Endothelial cell of umbilical vein (primary cell): ENCODE results near the gene HUS1. TPM values are rescaled to one million over a fixed set of nuclear protein-coding genes. Genes with fewer than 3 reads are reported as not detected.

Experiments used
- BruUV-seq: library from RNA; stranded (reverse); fragments of 400-500 nt; replicated peaks from 2 replicates; lab custom pipeline; 2021; lab: Mats Ljungman, UMichigan
- CTCF ChIA-PET: fragments of 300-600, 350-600 bp; sonication (Branson Sonifier 250); formaldehyde crosslinking; loops from one replicate; lab custom pipeline; 2021; ENCODE audit warnings: antibody characterized with exemption, inconsistent platforms; lab: Charles Lee
- POLR2A ChIA-PET: fragments of 300-600, 350-600 bp; sonication (Branson Sonifier 250); formaldehyde crosslinking; loops from one replicate; lab custom pipeline; 2021; ENCODE audit warnings: antibody characterized with exemption, inconsistent platforms; lab: Charles Lee
- DNase-seq: peaks from one replicate; pipeline ENCODE4 v3.0.0-alpha.2; 2011; ENCODE audit warnings: low read depth, low spot score
- FAIRE-seq: peaks from 2 replicates; lab custom pipeline; 2011; peaks lifted over from hg19 to GRCh38; lab: Jason Lieb, UNC
- H2AFZ ChIP-seq: 2 replicates; pipeline ENCODE4 v1.6.0; 2012; ENCODE audit warnings: low read depth, low read length, control low read depth, inconsistent platforms
- H3K27ac ChIP-seq: 2 replicates; pipeline ENCODE4 v1.5.1; 2011; ENCODE audit warnings: low read depth, mild to moderate bottlenecking, control low read depth, low read length, moderate library complexity; ENCODE audit not compliant: insufficient read depth
- H3K27me3 ChIP-seq, 2 experiments: 2 replicates each; pipeline versions ENCODE4 v1.6.0 to v1.6.1; 2011; ENCODE audit warnings: low read length in 2 of 2, mixed read lengths in 1 of 2; ENCODE audit not compliant: control insufficient read depth in 2 of 2, insufficient read depth in 2 of 2
- H3K36me3 ChIP-seq, 2 experiments: 2 replicates in 1 of 2; 3 replicates in 1 of 2; pipeline ENCODE4 v1.5.1; 2011; ENCODE audit warnings: low read length in 2 of 2, mild to moderate bottlenecking in 1 of 2, moderate library complexity in 1 of 2; ENCODE audit not compliant: control insufficient read depth in 2 of 2, insufficient read depth in 2 of 2; ENCODE audit errors: extremely low read depth in 1 of 2
- H3K4me1 ChIP-seq: 3 replicates; pipeline ENCODE4 v1.5.1; 2011; ENCODE audit warnings: mild to moderate bottlenecking, low read length; ENCODE audit not compliant: control insufficient read depth, insufficient read depth; ENCODE audit errors: extremely low read depth
- H3K4me2 ChIP-seq: 2 replicates; pipeline ENCODE4 v1.6.1; 2011; ENCODE audit warnings: low read length, control low read depth, mixed read lengths; ENCODE audit not compliant: insufficient read depth
- H3K4me3 ChIP-seq, 3 experiments: fragments of 200-600 bp in 1 of 3; sonication (generic), shearing (Covaris generic) in 1 of 3; replicated peaks in 1 of 3; 2 replicates each; pipeline ENCODE4 v1.5.1; 2011 to 2016; ENCODE audit warnings: control low read depth in 3 of 3, low read length in 3 of 3, mild to moderate bottlenecking in 2 of 3, inconsistent platforms in 1 of 3, low read depth in 1 of 3, moderate library complexity in 1 of 3; ENCODE audit not compliant: insufficient read depth in 1 of 3
- H3K79me2 ChIP-seq: 2 replicates; pipeline ENCODE4 v1.6.0; 2012; ENCODE audit warnings: low read length, inconsistent platforms; ENCODE audit not compliant: control insufficient read depth, insufficient read depth
- H3K9ac ChIP-seq: replicated peaks from 2 replicates; pipeline ENCODE3; 2011; ENCODE audit warnings: low read length, control low read depth; ENCODE audit not compliant: insufficient read depth; ENCODE audit errors: extremely low read depth
- H3K9me1 ChIP-seq: replicated peaks from 3 replicates; pipeline ENCODE4 v1.6.0; 2011; ENCODE audit warnings: mild to moderate bottlenecking, low read length; ENCODE audit not compliant: control insufficient read depth, insufficient read depth; ENCODE audit errors: extremely low read depth
- H3K9me3 ChIP-seq: replicated peaks from 2 replicates; pipeline ENCODE4 v1.5.1; 2012; ENCODE audit warnings: low read length, inconsistent platforms; ENCODE audit not compliant: control insufficient read depth, insufficient read depth
- H4K20me1 ChIP-seq: replicated peaks from 2 replicates; pipeline ENCODE3; 2011; ENCODE audit warnings: mild to moderate bottlenecking, low read length; ENCODE audit not compliant: control insufficient read depth, insufficient read depth; ENCODE audit errors: extremely low read depth
- CTCF ChIP-seq, 2 donors: IDR thresholded peaks; 1 replicate in 1 of 2; 2 replicates in 1 of 2; pipeline ENCODE4 v1.5.1; 2011; ENCODE audit warnings: low read length in 2 of 2, mild to moderate bottlenecking in 2 of 2, moderate library complexity in 2 of 2, control low read depth in 1 of 2, inconsistent platforms in 1 of 2, low read depth in 1 of 2; ENCODE audit not compliant: insufficient read depth in 1 of 2; ENCODE audit errors: extremely low read depth in 1 of 2
- EZH2 ChIP-seq: IDR thresholded peaks from 2 replicates; pipeline ENCODE4 v1.6.1; 2012; ENCODE audit warnings: borderline replicate concordance, low read depth, mild to moderate bottlenecking, moderate library complexity, low read length, inconsistent platforms; ENCODE audit not compliant: severe bottlenecking
- FOS ChIP-seq: IDR thresholded peaks from 2 replicates; pipeline ENCODE4 v1.6.1; 2011; ENCODE audit warnings: mild to moderate bottlenecking, low read length, moderate library complexity, borderline replicate concordance; ENCODE audit not compliant: insufficient read depth
- GATA2 ChIP-seq: IDR thresholded peaks from 2 replicates; pipeline ENCODE4 v1.7.0; 2011; ENCODE audit warnings: low read depth, mild to moderate bottlenecking, moderate library complexity, mixed read lengths, low read length; ENCODE audit not compliant: insufficient read length, insufficient read depth
- JUN ChIP-seq: IDR thresholded peaks from 2 replicates; pipeline ENCODE4 v1.6.1; 2011; ENCODE audit warnings: borderline replicate concordance, low read depth; ENCODE audit not compliant: insufficient read length, insufficient read depth
- MAX ChIP-seq: IDR thresholded peaks from 2 replicates; pipeline ENCODE4 v1.6.1; 2011; ENCODE audit not compliant: insufficient read depth, insufficient read length
- MYC ChIP-seq: IDR thresholded peaks from one replicate; pipeline ENCODE4 v1.6.1; 2011; ENCODE audit warnings: mild to moderate bottlenecking, low read depth, low read length
- POLR2A ChIP-seq: IDR thresholded peaks from 2 replicates; pipeline ENCODE4 v1.6.1; 2012; ENCODE audit warnings: low read depth, mild to moderate bottlenecking, control low read depth, low read length
- POLR2AphosphoS5 ChIP-seq: IDR thresholded peaks from 2 replicates; pipeline ENCODE4 v1.6.1; 2012; ENCODE audit warnings: low read depth, mild to moderate bottlenecking, control low read depth, low read length, moderate library complexity; ENCODE audit not compliant: insufficient read depth
- dilution Hi-C: fragments of 300-500 bp; cut with MboI; formaldehyde crosslinking; loops from one replicate; pipeline ENCODE4 v1.15.0; 2019; ENCODE audit warnings: low sequenced_read_pairs; ENCODE audit not compliant: extremely low pct_ligation_motif_present
- intact Hi-C: fragments of 100-400 bp; cut with micrococcal nuclease; formaldehyde crosslinking; loops from one replicate; pipeline ENCODE4 v1.10.0; 2022
- polyA plus RNA-seq, 4 experiments: library from polyadenylated mRNA; depleted of rRNA in 3 of 4; stranded (reverse) in 3 of 4; unstranded in 1 of 4; fragments of >200 nt; gene quantifications; 2 replicates each; pipeline versions ENCODE4 v1.2.1 to v1.2.3, GENCODE V29; 2011 to 2012; ENCODE audit warnings: missing spikeins in 1 of 4
- total RNA-seq: library from RNA; stranded (reverse); gene quantifications from 2 replicates; pipeline ENCODE4 v1.2.3, GENCODE V29; 2021

The HUS1 gene
- total and polyA plus RNA-seq, 2 donors (not counting 3 experiments of a cell fraction or from before 2014, with no cell fraction given) = 21.4 to 49.7 TPM

- Histone ChIP-seq H4K20me1 (no peaks in the 10 kb centered on the region), H3K27me3 (no peaks in the 10 kb centered on the region), H3K79me2 (no peaks in the 10 kb centered on the region), H3K4me2 (peak overlapping the region; percentile 1), H3K9me3 (no peaks in the 10 kb centered on the region), H3K9me1 (no peaks in the 10 kb centered on the region), H3K4me1 (peaks cover 48% of the 10 kb centered on the region), H3K27ac (peak overlapping the region; percentile 94), H3K36me3 (no peaks in the 10 kb centered on the region), H2AFZ (peak overlapping the region; percentile 43), H3K9ac (peak overlapping the region; percentile 55), H3K4me3 (no peak overlapping the region)
- FAIRE-seq = peak; percentile 88
- intact Hi-C loops = loop anchor here (1.0 to 10.0 kb wide), 9 partner anchors 39 to 1396 kb away; partner anchors contain the start of gene HUS1
- BruUV-seq = no TSS peak
- peak; percentile 40 for DNase-seq
- no peak for TF ChIP-seq GATA2
- POLR2A ChIA-PET = no interaction called here
- CTCF ChIA-PET = interaction anchor here (0.6 to 5.4 kb wide), 6 partner anchors 9 to 674 kb away, joined by 3 to 51 read pairs (median 4); no protein-coding TSS in a partner anchor
- dilution Hi-C loops = no loop called here
Measured at GRCh38 chr7:47940088-47941013, 39.1 kb downstream of the HUS1 start.

GRCh38 chr7:47939425-47940036, 39.9 kb downstream of the HUS1 start:
- dilution Hi-C loops (no loop called here), intact Hi-C loops (loop anchor here (1.0 to 10.0 kb wide), 5 partner anchors 93 to 1395 kb away; no protein-coding TSS in a partner anchor)
- no peaks in the 10 kb centered on the region for H3K36me3 ChIP-seq
- no peaks in the 10 kb centered on the region for H3K27me3 ChIP-seq
- H3K79me2 ChIP-seq = no peaks in the 10 kb centered on the region
- no peak overlapping the region for H3K4me2 ChIP-seq
- no peaks in the 10 kb centered on the region for H4K20me1 ChIP-seq
- BruUV-seq = no TSS peak
- FAIRE-seq (no peak), DNase-seq (no peak)
- H3K9me3 ChIP-seq = no peaks in the 10 kb centered on the region
- no peaks in the 10 kb centered on the region for H3K9me1 ChIP-seq
- TF ChIP-seq FOS (no peak), JUN (no peak), GATA2 (no peak), POLR2AphosphoS5 (no peak), EZH2 (no peak), CTCF (IDR thresholded peaks at IDR 0.05; ENCODE audit: extremely low read depth in 1 of 2, insufficient read depth in 1 of 2, low read depth in 1 of 2, low read length in 2 of 2) (no peak), MAX (no peak), MYC (no peak), POLR2A (no peak)
- H3K4me1 ChIP-seq = peaks cover 40% of the 10 kb centered on the region
- H3K9ac ChIP-seq = no peak overlapping the region
- POLR2A ChIA-PET = no interaction called here
- no peak overlapping the region for H3K4me3 ChIP-seq
- H3K27ac ChIP-seq = no peak overlapping the region
- no peak overlapping the region for H2AFZ ChIP-seq
- CTCF ChIA-PET = interaction anchor here (0.9 to 5.4 kb wide), 5 partner anchors 10 to 673 kb away, joined by 3 to 51 read pairs (median 4); no protein-coding TSS in a partner anchor
